SU-DHL-6 (cell line): Measurements from ENCODE around the gene GPD2.

ENCODE experiments used
- CTCF ChIP-seq: fragments of 200-600 bp; sonication (generic); IDR thresholded peaks from one replicate; pipeline ENCODE4 v1.5.1; 2017; ENCODE audit warnings: antibody characterized with exemption, mild to moderate bottlenecking, low read length, moderate library complexity; ENCODE audit not compliant: insufficient read depth, poor library complexity, severe bottlenecking
- EZH2phosphoT487 ChIP-seq: fragments of 200-600 bp; sonication (generic), shearing (Covaris generic); conservative IDR thresholded peaks from 2 replicates; pipeline ENCODE4 v1.6.1; 2018; ENCODE audit warnings: mild to moderate bottlenecking, antibody characterized with exemption, low read length, moderate library complexity, mixed read lengths

DNA sequence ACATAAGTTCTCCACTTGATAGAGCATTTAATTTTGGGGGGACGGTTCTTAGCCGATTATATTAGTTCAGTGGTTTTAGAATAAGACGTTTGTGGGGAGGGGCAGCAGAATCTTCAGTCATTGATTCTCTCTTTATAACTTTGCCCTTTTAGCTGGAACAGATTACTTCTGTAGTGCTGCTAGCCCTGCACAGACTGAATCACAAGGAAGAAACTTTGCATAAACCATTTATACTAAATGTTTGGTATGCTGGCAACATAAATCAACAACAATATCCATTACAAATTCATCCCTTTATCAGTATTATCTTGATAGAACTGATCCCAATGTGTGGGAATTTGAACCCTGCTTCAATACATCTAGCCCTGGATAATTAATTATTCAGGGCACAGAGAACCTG lies 112.2 kb downstream of the GPD2 start:
- TF ChIP-seq CTCF (no peak), EZH2phosphoT487 (no peak)
